ENCODE data around the gene MAGI2. TPM values are rescaled to one million over a fixed set of nuclear protein-coding genes. Genes with fewer than 3 reads are reported as not detected.

The MAGI2 gene
- total and polyA plus RNA-seq, 9 donors = 7.1 to 20.4 (median 18.7) TPM

GRCh38 chr7:78523930-78524329 is 929.5 kb downstream of the MAGI2 start:
- Histone ChIP-seq H3K27me3 (no peaks in the 10 kb centered on the region), H3K9me3 (no peaks in the 10 kb centered on the region), H3K4me3 (no peak overlapping the region), H3K36me3 (no peaks in the 10 kb centered on the region), H3K27ac (no peak overlapping the region), H3K4me1 (ENCODE audit: insufficient read depth) (no peaks in the 10 kb centered on the region)
- DNase-seq = no peak
- TF ChIP-seq CTCF (IDR thresholded peaks at IDR 0.05) = no peak
- no peak for TF ChIP-seq EP300 (IDR thresholded peaks at IDR 0.05)
- TF ChIP-seq POLR2A (IDR thresholded peaks at IDR 0.05) = no peak
- WGBS, 3 donors = 74 to 80% (median 76%) methylated on average over 5 of the region's 5 CpGs
- intact Hi-C loops (cut with DNase I) = no loop called here

- H3K36me3 ChIP-seq = no peaks in the 10 kb centered on the region
- no peaks in the 10 kb centered on the region for H3K4me1 ChIP-seq (ENCODE audit: insufficient read depth)
- no peaks in the 10 kb centered on the region for H3K27me3 ChIP-seq
- no peak overlapping the region for H3K27ac ChIP-seq
- WGBS, 3 donors = 86 to 91% (median 89%) methylated on average over 3 of the region's 3 CpGs
- H3K9me3 ChIP-seq = no peaks in the 10 kb centered on the region
- no peak for DNase-seq
- intact Hi-C loops (cut with DNase I) = no loop called here
- H3K4me3 ChIP-seq = no peak overlapping the region
- no peak for TF ChIP-seq POLR2A (IDR thresholded peaks at IDR 0.05)
- TF ChIP-seq CTCF (IDR thresholded peaks at IDR 0.05) = no peak
- no peak for TF ChIP-seq EP300 (IDR thresholded peaks at IDR 0.05)
These were observed 931.5 kb downstream of the MAGI2 start for GRCh38 chr7:78521961-78522360.

GRCh38 chr7:78516450-78516849 is 937.0 kb downstream of the MAGI2 start:
- Histone ChIP-seq H3K4me1 (ENCODE audit: insufficient read depth) (no peaks in the 10 kb centered on the region), H3K27ac (no peak overlapping the region), H3K4me3 (no peak overlapping the region), H3K36me3 (no peaks in the 10 kb centered on the region), H3K9me3 (peaks cover 0 to 5% of the 10 kb centered on the region in 2 donors), H3K27me3 (no peaks in the 10 kb centered on the region)
- no peak for DNase-seq
- TF ChIP-seq POLR2A (IDR thresholded peaks at IDR 0.05) = no peak
- no peak for TF ChIP-seq EP300 (IDR thresholded peaks at IDR 0.05)
- TF ChIP-seq CTCF (IDR thresholded peaks at IDR 0.05) = no peak
- intact Hi-C loops (cut with DNase I) = no loop called here
- WGBS, 3 donors = 74 to 99% (median 94%) methylated on average over 2 of the region's 2 CpGs

- Histone ChIP-seq H3K4me3 (no peak overlapping the region), H3K27me3 (no peaks in the 10 kb centered on the region), H3K9me3 (peaks cover 0 to 5% of the 10 kb centered on the region in 2 donors), H3K4me1 (ENCODE audit: insufficient read depth) (no peaks in the 10 kb centered on the region), H3K27ac (no peak overlapping the region), H3K36me3 (no peaks in the 10 kb centered on the region)
- DNase-seq = no peak
- intact Hi-C loops (cut with DNase I) = no loop called here
- 90 to 97% (median 94%) methylated on average over 6 of the region's 6 CpGs for WGBS, 3 donors
- TF ChIP-seq CTCF (IDR thresholded peaks at IDR 0.05) (no peak), POLR2A (IDR thresholded peaks at IDR 0.05) (no peak), EP300 (IDR thresholded peaks at IDR 0.05) (no peak)
These were observed 938.8 kb downstream of the MAGI2 start for GRCh38 chr7:78514634-78515033.

Data from ovary (tissue), 9 donors.